ENCODE data around the gene IRF4.

IRF4 gene

DNA sequence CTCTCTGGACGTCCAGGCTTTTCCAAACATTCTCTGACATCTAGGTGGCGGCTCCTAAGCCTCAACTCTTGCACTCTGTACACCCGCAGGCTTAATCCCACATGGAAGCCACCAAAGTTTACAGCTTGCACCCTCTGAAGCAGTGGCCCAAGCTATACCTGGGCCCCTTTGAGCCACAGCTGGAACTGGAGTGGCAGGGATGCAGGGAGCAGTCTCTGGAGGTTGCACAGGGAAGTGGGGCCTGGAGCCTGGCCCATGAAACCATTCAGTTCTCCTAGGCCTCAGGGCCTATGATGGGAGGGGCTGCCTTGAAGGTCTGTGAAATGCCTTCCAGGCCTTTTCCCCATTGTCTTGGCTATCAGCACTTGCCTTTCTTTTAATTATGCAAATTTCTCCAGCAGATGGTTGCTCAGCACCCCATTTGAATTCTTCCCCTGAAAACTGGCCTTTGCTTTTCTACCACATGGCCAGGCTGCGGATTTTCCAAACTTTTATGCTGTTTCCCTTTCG lies 64.9 kb downstream of the IRF4 start:
- TF ChIP-seq, protein P1, sequence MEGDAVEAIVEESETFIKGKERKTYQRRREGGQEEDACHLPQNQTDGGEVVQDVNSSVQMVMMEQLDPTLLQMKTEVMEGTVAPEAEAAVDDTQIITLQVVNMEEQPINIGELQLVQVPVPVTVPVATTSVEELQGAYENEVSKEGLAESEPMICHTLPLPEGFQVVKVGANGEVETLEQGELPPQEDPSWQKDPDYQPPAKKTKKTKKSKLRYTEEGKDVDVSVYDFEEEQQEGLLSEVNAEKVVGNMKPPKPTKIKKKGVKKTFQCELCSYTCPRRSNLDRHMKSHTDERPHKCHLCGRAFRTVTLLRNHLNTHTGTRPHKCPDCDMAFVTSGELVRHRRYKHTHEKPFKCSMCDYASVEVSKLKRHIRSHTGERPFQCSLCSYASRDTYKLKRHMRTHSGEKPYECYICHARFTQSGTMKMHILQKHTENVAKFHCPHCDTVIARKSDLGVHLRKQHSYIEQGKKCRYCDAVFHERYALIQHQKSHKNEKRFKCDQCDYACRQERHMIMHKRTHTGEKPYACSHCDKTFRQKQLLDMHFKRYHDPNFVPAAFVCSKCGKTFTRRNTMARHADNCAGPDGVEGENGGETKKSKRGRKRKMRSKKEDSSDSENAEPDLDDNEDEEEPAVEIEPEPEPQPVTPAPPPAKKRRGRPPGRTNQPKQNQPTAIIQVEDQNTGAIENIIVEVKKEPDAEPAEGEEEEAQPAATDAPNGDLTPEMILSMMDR (IDR thresholded peaks at IDR 0.05; ENCODE audit: low read depth, low read length): no peak
- no peak for DNase-seq (ENCODE audit: extremely low read depth, low read depth)

DNA sequence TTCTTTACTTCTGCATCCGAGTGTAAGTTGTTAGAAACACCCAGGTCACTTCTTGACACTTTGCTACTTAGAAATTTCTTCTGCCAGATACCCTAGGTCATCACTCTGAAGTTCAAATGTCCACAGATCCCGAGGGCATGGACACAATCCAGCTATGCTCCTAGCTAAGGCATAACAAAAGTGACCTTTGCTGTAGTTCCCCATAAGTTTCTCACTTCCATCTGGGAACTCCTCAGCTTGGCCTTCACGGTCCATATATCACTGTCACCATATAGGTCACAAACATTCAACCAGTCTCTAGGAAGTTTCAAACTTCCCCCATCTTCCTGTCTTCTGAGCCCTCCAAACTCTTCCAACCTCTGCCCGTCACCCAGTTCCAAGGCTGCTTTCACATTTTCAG lies 65.3 kb downstream of the IRF4 start:
- TF ChIP-seq, protein P1 (IDR thresholded peaks at IDR 0.05; ENCODE audit: low read depth, low read length): no peak
- no peak for DNase-seq (ENCODE audit: extremely low read depth, low read depth)
